Measurements from ENCODE around the gene DOC2A.
A peak's percentile ranks its signal among the peaks of the same experiment; 100 is the strongest.

Gene DOC2A

DNA sequence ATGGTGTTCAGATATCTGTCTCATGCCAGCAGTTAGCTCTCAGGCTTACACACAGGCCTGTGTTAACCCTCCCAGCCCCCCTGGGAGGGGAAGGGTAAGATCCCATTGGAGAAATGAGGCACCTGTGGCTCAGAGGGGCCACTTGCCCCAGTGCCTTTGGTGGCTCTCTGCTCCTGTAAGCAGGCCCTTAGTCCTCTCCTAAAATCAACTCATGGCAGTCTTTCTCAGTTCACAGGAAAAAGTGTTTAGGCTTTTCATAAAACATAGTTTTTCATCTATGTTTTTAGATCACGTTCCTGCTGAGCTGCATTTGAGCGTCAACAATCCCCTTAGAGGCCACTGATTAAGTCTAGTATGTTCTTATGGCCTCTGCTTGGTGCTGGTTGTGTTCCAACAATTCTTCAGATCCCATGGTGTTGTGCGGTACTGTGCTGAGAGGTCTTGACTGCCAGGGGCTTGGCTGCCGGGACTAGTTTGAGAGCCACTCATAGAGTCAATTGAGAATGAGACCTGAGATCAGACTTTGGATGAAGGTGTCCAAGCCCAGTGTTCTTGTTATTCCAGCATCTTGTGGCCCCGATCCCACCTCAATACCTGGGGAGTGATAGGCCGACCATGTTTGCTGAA is 26.6 kb downstream of the DOC2A start:
- Mint-ChIP-seq H3K27ac (no peak overlapping the region), H3K4me3 (no peak overlapping the region), H3K27me3 (ENCODE audit: low read depth) (no peaks in the 10 kb centered on the region), H3K9me3 (no peaks in the 10 kb centered on the region), H3K4me1 (ENCODE audit: low read depth) (peaks cover 3% of the 10 kb centered on the region), H3K36me3 (ENCODE audit: low read depth) (peaks cover 61% of the 10 kb centered on the region)
- no peak for DNase-seq (ENCODE audit: low spot score)

- H3K4me1 Mint-ChIP-seq (ENCODE audit: low read depth), result no peaks in the 10 kb centered on the region
- peaks cover 63% of the 10 kb centered on the region for H3K36me3 Mint-ChIP-seq (ENCODE audit: low read depth)
- no peaks in the 10 kb centered on the region for H3K27me3 Mint-ChIP-seq (ENCODE audit: low read depth)
- H3K4me3 Mint-ChIP-seq, result no peak overlapping the region
- H3K27ac Mint-ChIP-seq, result peak overlapping the region; percentile 34
- no peak for DNase-seq (ENCODE audit: low spot score)
- H3K9me3 Mint-ChIP-seq, result no peaks in the 10 kb centered on the region
Measured at GRCh38 chr16:29983420-29984136, 27.2 kb downstream of the DOC2A start.

- H3K4me1 Mint-ChIP-seq (ENCODE audit: low read depth), result no peaks in the 10 kb centered on the region
- no peaks in the 10 kb centered on the region for H3K27me3 Mint-ChIP-seq (ENCODE audit: low read depth)
- H3K9me3 Mint-ChIP-seq, result no peaks in the 10 kb centered on the region
- H3K36me3 Mint-ChIP-seq (ENCODE audit: low read depth), result peaks cover 60% of the 10 kb centered on the region
- H3K4me3 Mint-ChIP-seq, result no peak overlapping the region
- no peak overlapping the region for H3K27ac Mint-ChIP-seq
- no peak for DNase-seq (ENCODE audit: low spot score)
Measured at GRCh38 chr16:29982560-29983419, 28.0 kb downstream of the DOC2A start.

- Mint-ChIP-seq H3K27me3 (ENCODE audit: low read depth) (no peaks in the 10 kb centered on the region), H3K27ac (no peak overlapping the region), H3K4me3 (no peak overlapping the region), H3K4me1 (ENCODE audit: low read depth) (peaks cover 20% of the 10 kb centered on the region), H3K9me3 (no peaks in the 10 kb centered on the region), H3K36me3 (ENCODE audit: low read depth) (peaks cover 47% of the 10 kb centered on the region)
- DNase-seq (ENCODE audit: low spot score), result no peak
Measured at GRCh38 chr16:29978564-29979270, 32.1 kb downstream of the DOC2A start.

DNA sequence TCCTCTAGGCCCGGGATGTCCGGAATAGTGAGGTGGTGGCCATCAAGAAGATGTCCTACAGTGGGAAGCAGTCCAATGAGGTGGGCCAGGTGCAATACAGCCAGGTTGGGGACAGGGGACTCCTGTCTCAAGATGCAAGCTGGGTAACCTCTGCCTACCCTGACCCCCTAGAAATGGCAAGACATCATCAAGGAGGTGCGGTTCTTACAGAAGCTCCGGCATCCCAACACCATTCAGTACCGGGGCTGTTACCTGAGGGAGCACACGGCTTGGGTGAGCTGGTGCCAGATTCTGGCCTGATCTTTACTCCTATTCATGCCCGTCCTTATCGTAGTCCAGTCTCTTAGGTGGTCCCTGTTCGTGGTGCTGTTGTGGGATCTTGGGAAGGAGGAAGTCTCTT is 32.7 kb downstream of the DOC2A start:
- H3K4me3 Mint-ChIP-seq, result no peak overlapping the region
- no peaks in the 10 kb centered on the region for H3K27me3 Mint-ChIP-seq (ENCODE audit: low read depth)
- peaks cover 4% of the 10 kb centered on the region for H3K9me3 Mint-ChIP-seq
- H3K36me3 Mint-ChIP-seq (ENCODE audit: low read depth), result peaks cover 46% of the 10 kb centered on the region
- DNase-seq (ENCODE audit: low spot score), result no peak
- peaks cover 24% of the 10 kb centered on the region for H3K4me1 Mint-ChIP-seq (ENCODE audit: low read depth)
- no peak overlapping the region for H3K27ac Mint-ChIP-seq

DNA sequence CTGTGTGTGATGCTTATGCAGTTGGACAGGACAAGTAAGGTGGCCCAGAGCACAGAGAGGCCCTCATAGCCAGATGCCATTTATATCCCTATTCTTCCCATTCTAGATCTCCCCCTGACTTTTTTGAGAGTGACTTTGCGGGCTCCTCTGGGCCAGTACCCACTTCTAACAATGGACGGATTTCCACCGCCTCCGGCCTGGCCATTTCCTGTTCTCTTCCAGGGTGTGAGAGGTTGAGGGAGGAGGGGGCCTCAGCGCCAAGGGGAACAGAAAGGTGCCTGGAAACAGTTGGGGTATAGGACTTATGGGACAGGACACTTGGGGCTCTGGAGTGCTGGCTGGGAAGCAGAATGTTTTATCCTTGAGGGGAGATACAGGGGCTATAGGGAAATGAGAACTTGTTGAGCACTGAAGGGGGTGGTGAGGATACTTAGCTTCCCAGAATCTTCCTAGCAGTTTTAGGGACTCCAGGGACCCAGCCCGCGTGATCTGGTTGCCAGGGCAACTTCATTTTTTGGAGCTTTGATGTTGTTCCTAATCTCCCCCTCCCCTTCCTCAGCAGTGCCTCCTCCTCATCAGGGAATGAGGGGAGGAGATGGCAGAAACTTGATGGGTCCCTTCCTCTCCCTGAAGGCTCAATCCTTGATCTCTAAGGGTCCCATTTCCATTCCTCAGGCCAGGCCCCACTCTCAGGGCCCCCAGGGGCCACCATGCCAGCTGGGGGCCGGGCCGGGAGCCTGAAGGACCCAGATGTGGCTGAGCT is 33.6 kb downstream of the DOC2A start:
- H3K27me3 Mint-ChIP-seq (ENCODE audit: low read depth), result no peaks in the 10 kb centered on the region
- peaks cover 43% of the 10 kb centered on the region for H3K36me3 Mint-ChIP-seq (ENCODE audit: low read depth)
- peaks cover 9% of the 10 kb centered on the region for H3K9me3 Mint-ChIP-seq
- H3K4me3 Mint-ChIP-seq, result peak overlapping the region; percentile 41
- no peak for DNase-seq (ENCODE audit: low spot score)
- H3K4me1 Mint-ChIP-seq (ENCODE audit: low read depth), result peaks cover 28% of the 10 kb centered on the region
- no peak overlapping the region for H3K27ac Mint-ChIP-seq

DNA sequence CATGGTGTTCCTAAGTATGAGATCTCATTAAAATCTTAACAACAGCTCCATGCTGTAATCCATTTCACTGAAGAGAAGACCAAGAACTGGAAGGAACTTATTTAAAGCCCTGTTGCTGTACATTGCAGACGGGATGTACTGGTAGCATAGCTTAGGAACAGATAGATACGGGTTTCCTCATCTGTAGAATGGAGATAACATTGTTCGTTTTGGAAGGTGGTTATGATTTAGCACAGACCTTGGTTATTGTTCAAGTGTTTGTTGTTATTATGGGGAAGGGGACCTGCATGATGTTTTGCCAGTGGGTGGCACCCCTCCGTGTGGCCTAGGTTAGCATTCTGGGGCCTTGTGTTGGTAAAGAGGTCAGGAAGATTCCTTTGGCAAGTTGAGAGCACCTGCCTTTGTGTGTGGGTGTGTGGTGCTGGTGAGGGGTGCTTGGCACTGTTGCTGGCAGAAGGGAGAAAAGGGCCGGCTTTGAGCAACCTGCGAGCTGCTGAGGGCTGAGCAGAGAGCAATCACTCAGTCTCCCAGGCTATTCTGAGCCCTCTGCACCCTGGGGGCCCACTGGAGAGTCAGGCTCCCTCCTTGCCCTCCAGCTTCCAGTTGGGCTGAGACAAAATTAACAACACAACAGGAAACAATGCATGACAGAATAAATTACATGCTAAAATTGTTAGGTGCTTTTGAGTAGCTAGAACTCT is 34.9 kb downstream of the DOC2A start:
- peaks cover 28% of the 10 kb centered on the region for H3K4me1 Mint-ChIP-seq (ENCODE audit: low read depth)

GRCh38 chr16:29975134-29975538 is 35.7 kb downstream of the DOC2A start:
- H3K9me3 Mint-ChIP-seq, result peaks cover 9% of the 10 kb centered on the region
- peak overlapping the region; percentile 98 for H3K4me3 Mint-ChIP-seq
- peaks cover 28% of the 10 kb centered on the region for H3K4me1 Mint-ChIP-seq (ENCODE audit: low read depth)
- H3K27me3 Mint-ChIP-seq (ENCODE audit: low read depth), result no peaks in the 10 kb centered on the region
- H3K36me3 Mint-ChIP-seq (ENCODE audit: low read depth), result peaks cover 34% of the 10 kb centered on the region
- H3K27ac Mint-ChIP-seq, result peak overlapping the region; percentile 84
- no peak for DNase-seq (ENCODE audit: low spot score)

More for the DNA sequence above, 34.9 kb downstream of the DOC2A start:
- Mint-ChIP-seq H3K9me3 (peaks cover 9% of the 10 kb centered on the region), H3K4me3 (peak overlapping the region; percentile 98), H3K36me3 (ENCODE audit: low read depth) (peaks cover 39% of the 10 kb centered on the region), H3K27me3 (ENCODE audit: low read depth) (no peaks in the 10 kb centered on the region), H3K27ac (peak overlapping the region; percentile 84)
- no peak for DNase-seq (ENCODE audit: low spot score)

DNA sequence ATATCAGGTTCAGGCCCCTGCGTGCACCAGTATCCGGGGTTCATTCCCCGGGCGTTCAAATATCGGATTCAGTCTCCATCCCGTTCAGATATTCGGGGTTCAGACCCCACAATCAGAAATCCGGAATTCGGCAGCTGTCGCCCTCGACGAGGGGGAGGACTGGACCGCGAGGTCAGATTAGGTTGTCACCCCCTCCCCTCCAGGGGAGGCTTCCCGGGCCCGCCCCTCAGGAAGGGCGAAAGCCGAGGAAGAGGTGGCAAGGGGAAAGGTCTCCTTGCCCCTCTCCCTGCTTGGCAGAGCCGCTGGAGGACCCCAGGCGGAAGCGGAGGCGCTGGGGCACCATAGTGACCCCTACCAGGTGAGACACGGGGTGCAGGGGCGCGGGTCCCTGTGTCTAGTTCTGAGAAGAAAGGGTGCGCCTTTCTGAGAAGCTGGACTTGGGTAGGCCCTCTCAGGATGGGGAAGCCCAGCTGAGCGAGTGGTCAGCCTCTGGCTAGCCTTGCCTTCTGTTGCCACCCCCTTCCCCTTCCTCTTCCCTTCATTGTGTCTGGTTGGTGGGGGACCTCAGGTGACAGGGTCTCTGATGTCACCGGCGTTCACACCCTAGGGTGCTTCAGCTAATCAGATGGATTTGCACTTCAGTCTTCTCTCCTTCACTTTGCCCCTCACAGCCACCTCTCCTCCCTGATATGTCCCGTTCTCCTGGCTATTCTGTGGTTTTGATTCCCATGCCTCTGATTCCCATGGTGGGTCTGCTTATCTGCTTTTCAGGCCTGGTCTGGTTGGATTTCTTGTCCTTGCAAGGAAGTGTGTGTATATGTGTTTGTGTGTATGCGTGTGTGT is 36.3 kb downstream of the DOC2A start:
- H3K36me3 Mint-ChIP-seq (ENCODE audit: low read depth), result peaks cover 33% of the 10 kb centered on the region
- no peak for DNase-seq (ENCODE audit: low spot score)
- peak overlapping the region; percentile 84 for H3K27ac Mint-ChIP-seq
- H3K4me3 Mint-ChIP-seq, result peak overlapping the region; percentile 98
- peaks cover 28% of the 10 kb centered on the region for H3K4me1 Mint-ChIP-seq (ENCODE audit: low read depth)
- no peaks in the 10 kb centered on the region for H3K27me3 Mint-ChIP-seq (ENCODE audit: low read depth)
- H3K9me3 Mint-ChIP-seq, result peaks cover 9% of the 10 kb centered on the region

GRCh38 chr16:29973384-29974246 is 37.2 kb downstream of the DOC2A start, which contains the start of gene TAOK2:
Gene TAOK2 (plus strand): TSS chr16:29973868. CDS start chr16:29977773, 3,905 bp downstream.
- H3K9me3 Mint-ChIP-seq, result peaks cover 9% of the 10 kb centered on the region
- peak within 1 kb of the TSS; percentile 98 for H3K4me3 Mint-ChIP-seq
- H3K4me1 Mint-ChIP-seq (ENCODE audit: low read depth), result peaks cover 28% of the 10 kb centered on the region
- peak; percentile 99 for DNase-seq (ENCODE audit: low spot score)
- peak within 1 kb of the TSS; percentile 95 for H3K27ac Mint-ChIP-seq
- no peaks in the 10 kb centered on the region for H3K27me3 Mint-ChIP-seq (ENCODE audit: low read depth)
- peaks cover 30% of the 10 kb centered on the region for H3K36me3 Mint-ChIP-seq (ENCODE audit: low read depth)

GRCh38 chr16:29972992-29973383 is 37.8 kb downstream of the DOC2A start:
- H3K27ac Mint-ChIP-seq, result peak overlapping the region; percentile 81
- peak overlapping the region; percentile 98 for H3K4me3 Mint-ChIP-seq
- no peaks in the 10 kb centered on the region for H3K27me3 Mint-ChIP-seq (ENCODE audit: low read depth)
- H3K4me1 Mint-ChIP-seq (ENCODE audit: low read depth), result peaks cover 28% of the 10 kb centered on the region
- peaks cover 9% of the 10 kb centered on the region for H3K9me3 Mint-ChIP-seq
- peaks cover 30% of the 10 kb centered on the region for H3K36me3 Mint-ChIP-seq (ENCODE audit: low read depth)
- DNase-seq (ENCODE audit: low spot score), result no peak
